CD1c-positive myeloid dendritic cell (primary cell): ENCODE measurements around the gene GCH1.
"Not testable (repeated sequence)": the region's sequence is repeated elsewhere in the genome, so short reads cannot be mapped to it uniquely, and the experiment has no call there.

ENCODE experiments used
- DNase-seq: peaks from one replicate; pipeline ENCODE4 v3.0.0-alpha.2; 2016; ENCODE audit errors: extremely low spot score

Gene GCH1

DNA sequence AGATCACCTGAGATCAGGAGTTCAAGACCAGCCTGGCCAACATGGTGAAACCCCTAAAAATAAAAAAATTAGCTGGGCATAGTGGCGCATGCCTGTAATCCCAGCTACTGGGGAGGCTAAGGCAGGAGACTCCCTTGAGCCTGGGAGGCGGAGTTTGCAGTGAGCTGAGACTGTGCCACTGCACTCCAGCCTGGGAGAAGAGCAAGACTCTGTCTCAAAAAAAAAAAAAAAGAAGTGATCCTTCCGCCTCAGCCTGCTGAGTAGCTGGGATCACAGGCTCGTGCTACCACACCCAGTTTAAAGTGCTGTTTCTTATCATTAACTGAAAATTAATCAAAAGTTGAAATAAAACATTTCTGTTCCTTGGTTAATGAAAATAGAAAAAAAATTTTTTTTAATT lies 6.3 kb upstream of the GCH1 start:
- DNase-seq = peak; percentile 2

DNA sequence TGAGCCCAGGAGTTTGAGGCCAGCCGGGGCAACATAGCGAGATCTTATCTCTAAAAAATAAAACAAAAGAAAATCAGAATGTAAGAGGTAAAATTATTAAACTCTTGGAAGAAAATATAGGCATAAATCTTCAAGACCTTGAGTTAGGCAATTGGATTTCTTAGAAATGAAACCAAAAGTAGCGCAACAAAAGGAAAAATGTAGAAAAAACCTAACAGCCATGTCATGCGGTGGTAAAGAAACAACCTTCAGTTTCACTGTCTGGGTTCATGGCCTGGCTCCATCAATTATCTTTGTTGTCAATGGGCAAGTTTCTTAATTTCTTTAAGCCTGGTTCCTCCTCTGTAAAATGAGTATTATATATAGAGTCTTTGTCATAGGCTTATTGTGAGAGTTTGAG lies 5.6 kb upstream of the GCH1 start:
- DNase-seq = peak; percentile 3

DNA sequence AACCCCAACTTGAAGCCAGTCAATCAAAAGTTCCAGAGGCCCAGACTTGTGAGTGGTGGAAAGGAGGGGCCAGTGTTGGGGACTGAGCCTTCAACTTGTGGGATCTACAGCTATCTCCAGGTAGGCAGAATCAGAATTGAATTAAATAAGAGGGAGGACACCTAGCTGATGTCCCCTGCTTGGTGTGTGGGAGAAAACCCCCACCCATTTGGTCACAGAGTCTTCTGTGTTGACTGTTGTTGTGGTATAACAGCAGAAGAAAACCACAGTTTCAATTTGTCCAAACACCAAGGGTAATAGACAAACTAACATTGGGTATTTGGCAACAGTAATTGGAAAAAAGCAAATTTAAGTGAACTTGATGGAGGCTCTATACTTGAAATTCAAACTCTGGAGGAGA lies 3.4 kb upstream of the GCH1 start:
- DNase-seq = no peak

GRCh38 chr14:54902143-54902520 lies 494 bp downstream of the GCH1 start:
- peak; percentile 87 for DNase-seq

DNA sequence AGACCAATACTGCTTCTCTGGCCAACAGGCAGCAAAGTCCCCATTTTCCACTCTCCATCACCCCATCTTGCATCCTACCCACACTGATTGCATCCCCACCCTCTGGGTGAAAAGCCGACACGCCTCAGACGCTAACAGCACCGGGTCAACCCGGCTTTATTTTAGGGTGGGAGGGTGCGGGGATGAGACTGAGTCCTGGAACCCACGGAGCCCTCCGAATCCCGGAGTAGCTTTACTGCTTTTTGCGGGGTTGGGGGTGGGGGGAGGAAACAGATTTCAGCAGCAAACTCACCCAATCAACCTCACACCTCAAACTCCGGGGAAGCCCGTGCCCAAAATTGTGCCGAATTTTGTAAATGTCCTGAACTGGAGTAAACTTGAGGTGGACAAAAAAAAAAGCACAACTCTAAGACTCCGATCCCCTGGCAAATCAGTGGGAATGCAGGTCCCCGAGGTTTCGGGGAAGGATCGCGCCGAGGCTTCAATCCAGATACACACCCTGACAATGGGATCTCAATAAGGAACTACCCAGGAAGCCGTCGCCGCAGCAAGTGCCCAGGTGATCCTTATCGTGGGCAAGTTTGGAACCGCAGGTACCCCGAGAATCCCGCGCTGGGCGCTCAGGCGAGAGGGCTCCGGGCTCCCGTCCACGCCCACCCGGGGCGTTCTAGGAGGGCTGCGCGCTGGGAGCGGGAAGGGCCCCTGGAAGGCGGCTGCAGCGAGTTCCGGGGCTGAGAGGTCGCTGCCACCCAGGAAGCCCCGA lies 1.1 kb downstream of the GCH1 start:
- no peak for DNase-seq

- DNase-seq = no peak
Observed at GRCh38 chr14:54899573-54899972, 3.1 kb downstream of the GCH1 start.

DNA sequence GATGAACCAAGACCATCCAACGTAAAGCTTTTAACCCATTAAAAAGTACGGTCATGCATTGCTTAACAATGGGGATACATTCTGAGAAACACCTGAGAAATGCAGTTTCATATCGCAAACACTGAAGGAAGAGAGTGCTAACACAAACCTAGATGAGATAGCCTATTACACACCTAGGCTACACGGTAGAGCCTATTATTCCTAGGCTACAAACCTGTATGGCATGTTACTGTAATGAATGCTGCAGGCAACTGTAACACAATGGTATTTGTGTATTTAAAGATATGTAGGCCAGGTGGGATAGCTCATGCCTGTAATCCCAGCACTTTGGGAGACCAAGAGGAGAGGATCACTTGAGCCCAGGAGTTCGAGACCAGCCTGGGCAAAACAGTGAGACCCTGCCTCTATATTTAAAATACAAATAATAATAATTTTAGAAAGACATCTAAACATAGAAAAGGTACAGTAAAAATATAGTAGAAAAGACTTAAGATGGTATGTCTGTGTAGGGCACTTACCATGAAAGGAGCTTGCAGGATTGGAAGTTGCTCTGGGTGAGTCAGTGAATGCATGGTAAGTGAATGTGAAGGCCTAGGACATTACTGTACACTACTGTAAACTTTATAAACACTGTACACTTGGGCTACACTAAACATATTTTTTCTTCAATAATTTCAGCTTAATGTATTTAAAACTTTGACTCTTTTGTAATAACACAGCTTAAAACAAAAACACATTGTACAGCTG lies 4.6 kb downstream of the GCH1 start:
- not testable (repeated sequence) for DNase-seq

DNA sequence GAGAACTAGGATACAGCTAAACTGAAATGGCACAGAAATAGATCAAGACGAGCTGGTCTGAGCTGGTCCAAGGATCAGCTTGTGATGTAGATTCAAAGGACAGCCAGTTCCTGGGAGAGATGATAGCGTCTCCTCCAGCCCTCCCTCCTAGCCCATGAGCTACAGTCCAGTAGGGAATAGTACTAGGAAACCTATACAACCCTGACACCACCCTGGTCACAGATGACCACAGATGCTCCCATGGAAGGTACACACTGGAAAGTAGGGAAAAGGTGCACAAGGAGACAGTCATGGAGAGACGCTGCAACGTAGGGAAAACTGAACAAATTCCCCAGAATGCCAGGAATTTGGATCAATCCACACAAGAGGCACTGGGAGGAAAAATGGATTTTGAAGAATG lies 6.9 kb downstream of the GCH1 start:
- no peak for DNase-seq

DNA sequence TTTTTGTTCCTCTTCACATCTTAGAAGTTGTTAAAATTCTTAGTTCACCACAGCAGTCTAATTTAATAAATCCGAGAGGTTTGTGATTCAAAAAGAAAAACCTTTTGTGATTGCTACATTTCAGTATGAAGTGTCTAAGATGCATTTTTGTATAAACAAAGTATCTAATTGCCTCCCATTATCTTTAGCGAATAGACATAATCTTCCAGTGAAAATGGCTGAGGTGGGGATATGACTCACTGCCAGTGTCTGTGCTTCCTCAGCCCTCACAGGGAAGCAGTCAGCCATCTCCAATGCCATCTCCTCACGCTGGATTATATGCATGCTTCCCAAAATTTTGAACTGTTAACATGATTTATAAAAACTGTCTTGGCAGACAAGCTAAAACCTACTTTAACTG lies 7.6 kb downstream of the GCH1 start:
- DNase-seq = peak; percentile 3

- DNase-seq = peak; percentile 61
Observed at GRCh38 chr14:54893151-54893760, 9.4 kb downstream of the GCH1 start.

GRCh38 chr14:54891471-54892245 lies 11.0 kb downstream of the GCH1 start:
- no peak for DNase-seq

- peak; percentile 75 for DNase-seq
Observed at GRCh38 chr14:54890788-54891187, 11.8 kb downstream of the GCH1 start.

DNA sequence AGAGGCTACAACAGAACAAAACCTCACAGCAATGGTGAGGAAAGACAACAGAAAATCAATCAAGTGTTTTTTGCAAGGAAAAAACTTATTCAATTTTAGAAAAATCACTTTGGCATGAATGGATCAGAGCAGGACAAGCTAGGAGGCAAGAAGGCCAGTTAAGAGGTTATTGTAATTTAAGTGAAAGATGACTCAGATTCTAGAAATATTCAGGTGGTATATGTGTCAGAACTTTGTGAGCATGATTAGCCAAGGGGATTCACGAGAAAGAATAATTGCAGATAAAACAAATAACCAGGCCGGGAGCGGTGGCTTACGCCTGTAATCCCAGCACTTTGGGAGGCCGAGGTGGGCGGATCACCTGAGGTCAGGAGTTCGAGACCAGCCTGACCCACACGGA lies 12.7 kb downstream of the GCH1 start:
- DNase-seq = no peak

- DNase-seq = no peak
Observed at GRCh38 chr14:54882521-54882920, 20.1 kb downstream of the GCH1 start.

DNA sequence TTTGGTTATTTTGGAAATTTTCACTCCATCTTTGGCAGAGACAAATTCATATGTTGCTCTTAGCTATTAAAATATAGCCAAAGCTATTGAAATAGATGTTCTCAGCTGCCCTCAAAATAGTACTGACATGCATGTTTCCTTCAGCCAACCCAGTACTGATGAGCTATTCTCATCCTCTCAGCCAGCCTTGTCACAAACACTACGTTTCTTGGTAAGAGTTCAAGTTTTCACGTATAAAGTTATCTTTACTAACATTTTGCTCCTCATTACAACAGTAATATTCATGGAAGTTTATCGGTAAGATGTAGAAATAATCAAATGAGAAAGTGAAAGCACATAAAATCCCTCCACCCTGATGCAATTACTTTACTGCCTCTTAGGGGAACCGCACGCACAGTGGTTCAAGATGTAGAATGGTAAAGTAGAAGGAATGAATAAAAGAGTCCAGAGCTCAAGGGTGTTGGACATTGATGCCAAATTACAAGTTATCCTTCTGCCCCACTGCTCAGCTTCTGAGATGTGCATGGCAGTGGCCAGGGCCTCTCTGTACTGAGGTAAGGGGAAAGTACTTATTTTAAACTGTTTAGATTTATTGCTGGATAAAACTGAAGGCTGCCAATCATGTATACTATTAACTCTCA lies 20.7 kb downstream of the GCH1 start:
- DNase-seq = peak; percentile 47

- DNase-seq = peak; percentile 57
Observed at GRCh38 chr14:54881235-54881760, 21.3 kb downstream of the GCH1 start.

DNA sequence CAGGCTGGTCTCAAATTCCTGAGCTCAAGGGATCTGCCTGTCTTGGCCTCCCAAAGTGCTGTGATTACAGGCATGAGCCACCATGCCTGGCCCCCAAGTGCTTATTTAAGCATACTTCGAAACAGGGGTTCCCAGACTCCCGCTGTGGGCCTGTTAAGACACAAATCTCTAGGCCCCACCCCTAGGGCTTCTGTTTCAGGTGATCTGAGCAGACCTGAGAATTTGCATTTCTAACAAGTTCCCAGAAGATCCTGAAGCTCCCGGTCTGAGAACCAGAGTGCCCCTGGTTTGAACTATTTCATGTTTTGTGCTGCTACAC lies 25.0 kb downstream of the GCH1 start:
- no peak for DNase-seq

DNA sequence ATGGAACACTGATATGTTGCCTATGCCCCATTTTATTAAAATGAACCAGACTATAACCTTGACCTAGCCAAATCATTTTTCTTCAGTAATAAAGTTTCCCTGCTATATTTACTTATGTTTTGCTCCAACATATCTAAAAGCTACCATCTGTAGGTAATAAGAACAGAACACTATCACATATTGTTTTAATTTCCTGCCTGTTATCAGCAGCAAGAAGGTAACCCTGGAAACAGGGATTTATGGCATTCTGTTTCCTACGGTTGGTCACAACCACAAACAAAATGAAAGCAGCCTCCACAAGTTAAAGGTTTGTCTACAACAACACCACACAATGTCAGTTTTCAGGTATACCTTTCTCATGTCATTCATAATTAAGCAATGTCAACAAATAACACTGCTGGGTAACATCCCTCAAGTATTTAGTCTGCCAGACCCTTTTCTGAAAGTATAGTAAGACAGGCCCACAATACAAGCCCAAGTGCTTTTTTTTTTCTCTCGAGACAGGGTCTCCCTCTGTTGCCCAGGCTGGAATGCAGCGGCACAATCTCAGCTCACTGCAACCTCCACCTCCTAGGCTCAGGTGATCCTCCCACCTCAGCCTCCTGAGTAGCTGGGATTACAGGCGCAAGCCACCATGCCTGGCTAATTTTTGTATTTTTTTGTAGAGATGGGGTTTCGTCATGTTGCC lies 25.5 kb downstream of the GCH1 start:
- DNase-seq = no peak

GRCh38 chr14:54875648-54876047 lies 27.0 kb downstream of the GCH1 start:
- not testable (repeated sequence) for DNase-seq

DNA sequence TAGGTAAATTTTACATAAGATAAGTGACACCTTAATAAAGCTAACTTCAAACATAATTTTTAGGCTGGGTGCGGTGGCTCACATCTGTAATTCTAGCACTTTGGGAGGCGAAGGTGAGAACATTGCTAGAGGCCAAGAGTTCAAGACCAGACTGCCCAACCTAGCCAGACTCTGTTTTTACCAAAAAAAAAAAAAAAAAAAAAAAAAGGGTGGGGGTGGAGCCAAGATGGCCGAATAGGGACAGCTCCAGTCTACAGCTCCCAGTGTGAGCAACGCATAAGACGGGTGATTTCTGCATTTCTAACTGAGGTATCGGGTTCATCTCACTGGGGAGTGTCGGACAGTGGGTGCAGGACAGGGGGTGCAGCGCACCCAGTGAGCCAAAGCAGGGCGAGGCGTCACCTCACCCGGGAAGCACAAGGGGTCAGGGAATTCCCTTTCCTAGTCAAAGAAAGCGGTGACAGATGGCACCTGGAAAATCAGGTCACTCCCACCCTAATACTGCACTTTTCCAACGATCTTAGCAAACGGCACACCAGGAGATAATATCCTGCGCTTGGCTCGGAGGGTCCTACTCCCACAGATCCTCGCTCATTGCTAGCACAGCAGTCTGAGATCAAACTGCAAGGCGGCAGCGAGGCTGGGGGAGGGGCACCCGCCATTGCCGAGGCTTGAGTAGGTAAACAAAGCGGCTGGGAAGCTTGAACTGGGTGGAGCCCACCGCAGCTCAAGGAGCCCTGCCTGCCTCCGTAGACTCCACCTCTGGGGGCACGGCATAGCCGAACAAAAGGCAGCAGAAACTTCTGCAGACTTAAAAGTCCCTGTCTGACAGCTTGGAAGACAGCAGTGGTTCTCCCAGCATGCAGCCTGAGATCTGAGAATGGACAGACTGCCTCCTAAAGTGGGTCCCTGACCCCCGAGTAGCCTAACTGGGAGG lies 32.2 kb downstream of the GCH1 start:
- not testable (repeated sequence) for DNase-seq
